COLO829 (cell line): ENCODE results near the gene ARMH4.

Experiments used
- DNase-seq: peaks from one replicate; pipeline ENCODE4 v3.0.0; 2012; ENCODE audit warnings: low spot score

Gene ARMH4, protein sequence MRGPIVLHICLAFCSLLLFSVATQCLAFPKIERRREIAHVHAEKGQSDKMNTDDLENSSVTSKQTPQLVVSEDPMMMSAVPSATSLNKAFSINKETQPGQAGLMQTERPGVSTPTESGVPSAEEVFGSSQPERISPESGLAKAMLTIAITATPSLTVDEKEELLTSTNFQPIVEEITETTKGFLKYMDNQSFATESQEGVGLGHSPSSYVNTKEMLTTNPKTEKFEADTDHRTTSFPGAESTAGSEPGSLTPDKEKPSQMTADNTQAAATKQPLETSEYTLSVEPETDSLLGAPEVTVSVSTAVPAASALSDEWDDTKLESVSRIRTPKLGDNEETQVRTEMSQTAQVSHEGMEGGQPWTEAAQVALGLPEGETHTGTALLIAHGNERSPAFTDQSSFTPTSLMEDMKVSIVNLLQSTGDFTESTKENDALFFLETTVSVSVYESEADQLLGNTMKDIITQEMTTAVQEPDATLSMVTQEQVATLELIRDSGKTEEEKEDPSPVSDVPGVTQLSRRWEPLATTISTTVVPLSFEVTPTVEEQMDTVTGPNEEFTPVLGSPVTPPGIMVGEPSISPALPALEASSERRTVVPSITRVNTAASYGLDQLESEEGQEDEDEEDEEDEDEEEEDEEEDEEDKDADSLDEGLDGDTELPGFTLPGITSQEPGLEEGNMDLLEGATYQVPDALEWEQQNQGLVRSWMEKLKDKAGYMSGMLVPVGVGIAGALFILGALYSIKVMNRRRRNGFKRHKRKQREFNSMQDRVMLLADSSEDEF

DNA sequence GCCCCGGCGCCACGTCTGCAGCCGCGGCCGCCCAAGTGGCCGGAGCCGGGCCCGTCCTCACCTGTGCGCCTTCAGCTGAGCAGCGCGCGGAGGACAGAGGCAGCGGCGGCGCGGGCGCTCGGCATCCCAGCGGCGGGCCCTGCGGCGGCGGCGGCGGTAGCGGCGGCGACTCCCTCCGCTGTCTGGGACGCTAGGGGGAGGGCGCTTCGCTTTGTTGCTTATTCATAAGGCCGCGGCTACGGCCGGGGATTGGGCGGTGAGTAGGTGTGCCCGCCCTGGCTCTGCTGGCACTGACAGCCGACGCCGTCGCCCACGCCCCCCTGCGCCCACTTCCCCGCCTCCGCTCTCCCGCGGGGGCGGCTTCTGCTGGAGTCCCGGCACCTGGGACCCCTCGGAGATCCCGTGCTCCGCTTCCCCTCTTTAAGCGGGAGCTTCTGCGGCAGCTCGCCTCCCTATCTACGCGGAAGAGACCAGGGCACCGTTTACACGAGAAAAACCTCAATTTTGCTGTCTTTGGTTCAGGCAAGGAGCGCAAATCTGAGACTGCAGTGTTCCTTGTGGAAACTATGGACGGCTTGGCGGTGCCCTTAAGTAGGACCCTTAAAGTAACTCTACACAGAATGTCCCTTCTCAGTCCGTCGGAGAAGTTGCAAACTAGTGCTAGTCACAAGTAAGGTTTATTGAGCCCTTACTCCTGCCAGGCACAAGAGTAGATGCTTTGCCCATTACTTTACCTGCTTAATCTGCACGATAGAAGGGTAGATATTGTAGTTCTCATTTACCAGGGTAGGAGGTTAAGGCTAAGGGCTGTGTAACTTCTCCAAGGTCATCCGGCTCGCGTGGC, at the start of gene ARMH4:
TSS of gene ARMH4 (minus strand) at position 200 of the 844 bp plus-strand sequence. CDS start 12,855 bp downstream, outside the sequence.
- DNase-seq, result peak; percentile 29

DNA sequence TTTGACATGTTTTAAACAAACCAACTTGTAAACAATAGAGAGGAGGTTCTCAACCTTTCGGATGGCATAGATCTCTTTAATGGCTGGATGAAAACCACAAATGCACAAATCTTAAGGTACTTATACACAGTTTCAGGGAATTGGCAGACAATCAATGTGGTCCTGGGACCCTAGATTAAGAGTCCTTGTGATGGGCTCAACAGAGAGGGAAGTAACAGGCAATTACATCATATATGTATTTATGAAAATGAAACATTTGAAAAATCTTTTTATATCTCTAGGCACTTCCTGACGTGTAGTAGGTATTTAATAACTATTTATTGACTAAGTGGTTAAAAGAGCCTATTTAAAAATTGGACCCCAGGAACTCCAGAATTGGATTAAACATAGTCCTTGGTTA, 48.8 kb upstream of the ARMH4 start:
- DNase-seq, result no peak

DNA sequence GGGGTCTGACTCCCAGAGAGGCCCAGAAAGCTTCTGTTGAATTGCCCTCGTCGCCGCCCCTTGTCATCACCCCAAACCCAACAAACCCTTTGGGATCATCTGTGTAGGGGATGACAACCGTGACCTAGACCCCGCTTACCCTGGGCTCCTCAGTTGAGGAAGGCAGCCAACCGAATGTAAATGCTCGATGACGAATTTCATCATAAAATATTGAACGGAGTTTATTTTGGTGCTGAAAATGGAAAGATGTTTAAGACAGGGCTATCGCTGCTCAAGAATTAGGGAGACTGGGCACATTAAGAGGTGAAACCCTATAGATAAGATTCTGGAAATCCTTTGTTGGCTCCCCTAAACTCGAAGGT, 48.4 kb upstream of the ARMH4 start:
- no peak for DNase-seq

DNA sequence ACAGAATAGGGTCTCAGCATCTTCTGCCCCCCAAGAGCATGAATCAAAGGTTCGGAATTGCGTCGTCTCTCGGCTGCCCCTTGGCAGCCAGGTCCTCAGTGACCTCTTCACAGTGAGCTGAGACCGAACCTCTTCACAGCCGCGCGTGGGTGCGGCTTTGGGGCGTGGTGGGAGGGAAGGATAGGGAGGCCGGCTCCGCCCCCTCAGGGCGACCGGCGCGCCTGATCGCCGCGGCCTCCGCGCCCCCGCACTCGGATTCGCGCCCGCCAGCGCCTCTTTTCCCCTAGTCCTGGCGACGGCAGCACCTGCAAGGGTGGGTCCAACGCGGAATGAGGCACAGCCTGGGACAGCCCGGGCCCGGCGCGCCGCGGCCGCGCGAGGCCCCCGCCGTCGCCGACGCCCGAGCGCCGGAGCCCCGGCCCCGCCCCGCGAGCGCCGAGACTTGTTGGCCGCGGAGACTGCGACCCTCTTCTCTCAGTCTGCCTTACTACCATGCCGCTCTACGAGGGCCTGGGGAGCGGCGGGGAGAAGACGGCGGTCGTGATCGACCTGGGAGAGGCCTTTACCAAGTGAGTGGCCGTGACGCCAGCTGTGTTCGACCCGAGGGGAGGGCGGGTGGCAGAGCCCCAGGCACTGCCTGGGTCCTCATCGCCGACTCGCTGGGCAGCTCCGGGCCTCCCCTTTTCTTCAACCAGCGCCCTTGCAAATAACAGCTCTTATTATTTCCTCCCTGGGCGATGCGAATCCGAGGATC, 47.9 kb upstream of the ARMH4 start, which contains the start of gene ACTR10:
TSS of gene ACTR10 (plus strand) at position 424 of the 754 bp plus-strand sequence. CDS start at position 493, 69 bp downstream.
- DNase-seq, result peak; percentile 66

DNA sequence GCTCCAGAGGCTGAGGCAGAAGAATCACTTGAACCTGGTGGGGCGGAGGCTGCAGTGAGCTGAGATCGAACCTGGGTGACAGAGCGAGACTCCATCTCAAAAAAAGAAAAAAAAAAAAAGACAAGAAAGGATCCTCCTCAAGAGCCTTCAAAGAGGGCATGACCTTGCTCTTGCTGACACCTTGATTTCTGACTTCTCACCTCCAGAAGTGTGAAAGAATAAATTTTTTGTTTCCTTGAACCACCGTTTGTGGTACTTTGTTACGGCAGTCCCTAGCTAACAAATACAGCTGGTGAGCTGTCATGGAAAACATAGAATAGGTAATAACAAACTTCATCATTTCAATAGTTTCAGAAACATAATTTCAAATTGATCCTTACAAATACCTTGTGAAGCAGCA, 46.1 kb upstream of the ARMH4 start:
- no peak for DNase-seq

DNA sequence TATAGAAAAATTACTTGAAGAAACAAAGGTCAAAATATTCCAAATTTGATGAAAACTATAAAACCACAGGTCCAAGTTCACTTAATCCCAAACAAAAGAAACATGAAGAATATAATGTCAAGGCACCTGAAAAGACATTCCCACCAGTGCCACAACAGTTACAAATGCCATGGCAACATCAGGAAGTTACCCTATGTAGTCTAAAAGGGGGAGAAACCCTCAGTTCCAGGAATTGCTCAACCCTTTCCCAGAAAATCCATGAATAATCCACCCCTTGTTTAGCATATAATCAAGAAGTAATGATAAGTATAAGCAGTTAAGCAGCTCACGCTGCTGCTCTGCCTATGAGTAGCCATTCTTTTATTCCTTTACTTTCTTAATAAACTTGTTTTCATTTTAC, 44.2 kb upstream of the ARMH4 start:
- no peak for DNase-seq

DNA sequence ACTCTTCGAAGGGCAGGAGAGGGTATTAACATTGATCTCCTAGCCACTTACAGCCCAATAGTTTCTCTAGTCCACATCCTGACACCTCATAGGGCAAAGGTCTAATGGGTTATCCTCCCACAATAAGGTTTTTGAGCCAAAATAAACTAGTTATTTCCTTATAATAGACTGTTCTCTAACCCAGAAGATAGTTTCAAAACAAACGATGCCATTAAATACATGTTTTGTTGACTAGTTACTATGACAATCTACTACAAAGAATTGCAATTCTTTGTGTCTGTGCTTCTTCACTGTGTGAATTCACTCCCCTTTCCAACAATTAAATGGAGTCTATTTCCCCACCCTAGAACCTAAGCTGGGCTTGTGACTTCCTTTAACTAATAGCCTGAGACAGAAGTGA, 41.5 kb upstream of the ARMH4 start:
- no peak for DNase-seq

DNA sequence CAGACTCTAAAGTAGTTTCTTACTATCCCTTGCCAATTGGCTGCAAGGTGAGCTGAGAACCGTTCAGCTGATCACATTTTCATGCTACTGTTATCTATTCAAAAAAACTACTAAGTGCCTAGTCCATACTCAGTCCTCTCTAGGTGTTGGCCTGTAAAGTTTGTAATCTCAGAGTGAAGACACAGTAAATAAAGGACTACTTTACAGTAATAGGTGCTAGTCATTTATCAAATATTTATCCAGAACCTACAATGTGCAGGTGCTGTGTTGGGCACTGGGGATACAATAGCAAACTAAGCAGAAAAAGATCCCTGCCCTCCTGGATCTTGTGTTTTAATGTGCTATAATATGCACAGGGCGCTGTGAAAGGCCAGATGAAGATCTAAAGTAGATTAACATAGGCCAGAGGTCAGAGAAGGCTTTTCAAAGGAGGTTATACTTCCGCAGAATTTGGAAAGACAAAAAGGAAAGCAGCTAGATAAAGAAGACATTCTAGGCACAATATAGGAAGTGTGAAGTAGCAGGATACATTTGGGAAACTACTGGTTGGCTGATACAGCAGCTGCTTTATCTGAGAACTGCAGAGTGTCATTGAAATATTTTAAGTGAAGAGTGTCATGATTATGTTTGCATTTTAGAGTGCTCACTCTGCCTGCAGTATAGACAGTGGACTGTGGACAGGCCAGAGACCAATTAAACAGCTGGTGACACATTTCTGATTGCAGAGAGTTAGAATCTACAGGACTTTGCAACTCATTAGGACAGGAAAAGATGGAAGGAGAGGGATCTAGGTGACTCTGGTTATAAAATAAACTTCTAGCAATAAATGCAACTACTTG, 40.0 kb upstream of the ARMH4 start:
- DNase-seq, result no peak

DNA sequence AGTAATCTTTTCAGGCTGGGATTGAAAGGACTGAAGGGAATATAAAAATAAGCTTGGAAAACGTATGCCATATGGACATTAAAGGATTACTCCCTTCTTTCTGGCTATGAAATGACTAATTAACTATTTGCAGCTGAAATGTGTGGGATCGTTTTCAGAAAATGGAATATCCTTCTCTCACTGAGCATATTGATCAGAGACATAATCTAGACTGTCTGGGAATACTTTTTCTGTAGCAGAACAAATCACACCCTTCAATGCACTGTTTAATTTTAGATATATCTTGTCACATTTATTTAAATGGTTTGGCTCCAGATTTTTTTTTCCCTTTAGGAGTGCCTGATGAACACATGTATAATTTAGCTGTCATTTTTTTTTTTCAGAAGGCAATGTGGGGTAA, 37.2 kb upstream of the ARMH4 start:
- no peak for DNase-seq

DNA sequence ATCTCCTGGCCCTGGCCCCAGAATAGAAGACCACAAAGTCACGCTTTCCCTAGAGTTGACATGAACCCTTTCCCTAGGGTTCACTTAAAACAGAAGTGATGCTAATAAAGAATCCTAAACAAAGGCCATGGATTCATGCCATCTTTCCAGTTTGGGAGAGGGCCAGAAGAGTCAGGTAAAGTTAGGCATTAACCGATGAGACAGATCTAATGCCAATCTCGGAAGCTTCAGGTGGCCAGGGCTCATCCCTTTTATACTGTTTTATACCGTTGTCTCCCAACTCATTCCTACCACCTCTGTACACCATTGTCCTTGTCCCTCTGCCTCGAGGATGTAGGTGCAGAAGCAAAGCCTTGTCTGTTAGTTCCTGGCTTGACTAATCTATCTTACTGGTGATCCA, 25.1 kb upstream of the ARMH4 start:
- DNase-seq, result no peak

DNA sequence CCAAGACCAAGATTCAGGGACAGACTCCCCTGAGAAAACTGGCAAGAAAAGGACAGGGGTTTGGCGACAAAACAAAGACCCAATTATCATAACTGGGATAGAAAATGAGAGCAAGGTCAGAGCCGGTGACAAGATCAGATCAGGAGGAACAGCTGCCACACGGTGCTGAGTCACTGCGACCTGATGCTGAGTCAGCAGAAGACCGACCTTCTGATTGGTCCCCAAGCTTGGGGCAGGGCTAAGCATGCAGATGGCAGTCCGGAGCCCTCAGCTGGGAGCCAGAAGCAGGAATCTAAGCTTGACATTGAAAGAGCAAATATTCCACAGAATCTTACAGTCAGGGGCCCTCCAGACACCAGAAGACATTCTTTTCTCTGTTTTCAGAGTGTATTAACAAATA, 19.1 kb upstream of the ARMH4 start:
- peak; percentile 96 for DNase-seq

DNA sequence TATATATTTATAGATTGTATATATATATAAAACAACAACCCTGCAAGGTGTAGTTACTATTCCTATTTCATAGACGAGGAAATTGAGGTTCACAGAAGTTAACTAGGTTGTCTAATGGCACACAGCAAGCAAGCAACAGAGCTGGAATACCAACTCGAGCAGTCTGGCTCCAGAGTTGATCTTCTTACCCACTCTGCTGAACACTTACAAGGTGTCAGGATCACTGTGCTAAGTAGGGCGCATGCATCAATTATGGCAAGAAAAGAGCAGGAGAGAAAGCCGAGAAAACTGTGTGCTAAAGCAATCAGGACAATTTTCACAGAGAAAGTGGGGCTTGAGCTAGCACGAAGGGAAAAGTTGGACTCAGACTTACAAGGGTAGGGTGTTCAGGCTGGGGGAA, 15.9 kb upstream of the ARMH4 start:
- DNase-seq, result no peak

DNA sequence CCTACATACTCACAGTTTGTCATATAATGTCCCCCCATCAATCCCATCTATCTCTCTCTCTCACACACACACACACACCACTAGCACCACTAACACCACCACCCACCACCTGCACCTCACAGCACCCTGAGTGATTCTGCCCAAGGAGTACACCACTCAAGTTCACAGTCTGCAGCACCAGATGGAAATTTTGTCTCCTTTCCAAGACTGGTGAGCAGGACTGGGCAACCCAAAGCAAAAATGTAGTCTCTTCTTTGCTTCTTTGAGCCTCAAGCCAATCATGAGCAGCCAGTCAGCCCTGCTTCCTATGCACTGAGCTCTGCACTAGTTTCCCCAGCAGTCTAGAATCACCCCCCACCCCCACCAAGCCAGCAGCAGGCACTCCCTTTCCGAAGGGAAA, 15.0 kb upstream of the ARMH4 start:
- no peak for DNase-seq

DNA sequence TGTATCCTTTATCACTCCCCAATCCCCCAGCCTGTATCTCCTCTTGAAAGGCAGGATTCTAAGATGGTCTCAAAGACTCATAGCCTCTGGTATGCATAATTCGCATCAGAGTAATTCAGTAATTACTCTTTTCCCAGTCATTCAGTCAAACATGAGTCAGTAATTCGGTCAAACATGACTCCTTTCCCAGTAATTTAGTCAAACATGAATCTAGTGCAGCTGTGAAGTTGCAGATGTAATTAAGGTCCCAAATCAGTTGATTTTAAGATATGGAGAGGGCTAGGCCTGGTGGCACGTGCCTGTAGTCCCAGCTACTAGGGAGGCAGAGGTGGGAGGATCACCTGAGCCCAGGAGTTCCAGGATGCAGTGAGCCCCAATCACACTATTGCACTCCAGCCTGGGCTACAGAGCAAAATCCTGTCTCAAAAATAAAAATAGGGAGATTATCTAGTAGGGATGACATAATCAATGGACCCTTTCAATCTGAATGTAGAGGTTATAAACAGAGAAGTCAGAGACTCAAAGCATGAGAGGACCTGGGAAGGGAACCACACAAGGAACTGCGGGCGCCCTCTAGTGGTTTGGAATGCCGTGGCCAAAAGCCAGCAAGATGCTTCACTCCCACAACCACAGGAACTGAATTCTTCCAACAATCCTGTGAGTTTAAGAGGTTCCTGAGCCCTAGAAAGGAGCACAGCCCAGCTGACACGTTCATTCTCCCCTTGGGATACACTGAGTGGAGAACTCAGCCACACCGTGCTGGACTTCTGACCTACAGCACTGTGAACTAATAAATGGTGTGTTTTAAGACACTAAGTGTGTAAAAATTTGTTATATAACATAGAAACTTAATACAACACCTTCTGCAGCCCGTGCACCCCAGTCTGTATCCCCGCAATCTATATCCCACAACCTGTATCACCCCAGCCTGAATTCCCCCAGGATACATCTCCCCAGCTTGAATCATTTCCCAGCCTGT, 14.3 kb upstream of the ARMH4 start:
- peak; percentile 78 for DNase-seq

DNA sequence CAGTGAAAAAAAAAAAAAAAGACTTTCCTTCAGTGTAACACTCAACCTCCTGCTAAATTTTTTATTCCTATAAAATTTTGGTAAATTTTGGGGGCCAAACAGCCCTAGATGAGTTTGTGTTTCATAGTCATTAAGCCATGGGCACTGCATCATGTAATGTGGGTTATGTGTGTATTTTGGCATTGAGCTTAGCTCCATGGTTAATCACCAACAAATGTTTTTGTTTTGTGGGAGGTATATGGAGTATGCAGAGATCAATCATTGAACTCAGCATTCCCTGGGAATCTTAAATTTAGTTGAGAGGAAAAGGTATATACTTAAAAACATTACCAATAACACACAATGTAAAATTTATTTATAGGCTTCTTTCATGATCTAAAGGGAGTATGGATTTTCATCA, 8.5 kb upstream of the ARMH4 start:
- DNase-seq, result no peak

DNA sequence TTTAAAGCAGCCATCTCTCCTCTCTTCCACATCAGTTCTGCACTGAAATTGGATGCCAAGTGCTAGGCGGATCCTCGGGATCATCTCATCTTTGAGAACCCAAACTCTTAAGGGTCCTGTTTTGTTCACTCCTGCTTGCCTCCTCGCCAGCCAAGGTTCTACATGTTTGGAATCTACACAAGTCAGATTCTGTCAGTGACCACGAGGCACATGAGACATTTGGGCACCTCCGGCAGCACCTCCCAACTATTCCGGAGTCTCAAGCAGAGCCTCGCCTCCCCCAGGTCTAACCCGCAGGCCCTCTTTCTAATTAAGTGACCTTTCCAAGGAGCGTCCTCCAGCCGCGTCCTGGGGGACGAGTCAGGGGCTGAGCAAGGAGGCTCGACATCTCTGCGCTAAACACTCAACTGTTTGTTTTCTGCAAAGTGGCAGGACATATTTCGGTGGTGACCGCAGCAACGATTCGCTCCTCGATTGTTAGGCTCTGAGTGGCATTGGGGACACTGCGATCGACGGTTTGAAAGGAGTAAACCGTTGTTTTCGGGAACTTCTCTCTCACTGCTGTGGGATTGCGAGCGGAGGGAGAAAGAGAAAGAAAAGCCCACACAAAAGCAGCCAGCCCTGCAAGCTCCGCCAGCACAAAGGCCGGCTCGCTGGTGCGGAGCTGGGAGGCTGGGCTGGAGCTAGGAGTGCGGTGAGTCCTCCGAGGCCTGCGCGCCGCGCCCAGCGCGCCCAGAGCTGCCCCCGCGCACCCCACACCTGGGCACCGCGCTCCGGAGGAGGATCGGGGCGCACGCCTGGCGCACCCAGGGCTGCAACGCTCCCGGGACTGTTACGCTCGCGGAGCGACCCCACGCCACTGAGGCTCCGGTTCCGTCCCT, 640 bp downstream of the ARMH4 start:
- no peak for DNase-seq

DNA sequence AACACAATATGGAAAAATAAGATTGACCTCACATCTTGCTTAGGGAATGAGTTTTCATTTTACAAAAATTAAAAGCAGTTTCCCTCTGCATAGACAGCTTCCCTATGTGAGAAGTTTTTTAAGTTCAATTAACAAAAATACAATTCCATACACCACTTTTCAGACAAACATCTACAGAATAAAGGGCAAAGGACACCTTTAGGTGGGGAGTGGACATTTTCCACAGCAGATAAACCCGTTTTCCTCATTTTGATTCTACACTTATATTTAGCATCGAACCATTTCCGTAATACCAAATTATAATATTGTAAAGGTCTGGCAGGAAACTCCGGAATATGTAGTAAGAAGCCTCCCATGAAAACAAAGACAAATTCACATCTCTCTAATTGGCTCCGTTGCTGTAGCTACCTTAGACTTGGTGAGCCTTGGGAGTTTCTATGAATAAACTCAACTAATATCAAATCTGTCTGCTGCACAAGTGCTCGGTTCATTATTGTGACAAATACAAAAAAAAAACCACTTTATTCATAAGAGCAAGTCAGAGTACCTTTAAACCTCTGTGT, 1.7 kb downstream of the ARMH4 start:
- DNase-seq, result no peak

DNA sequence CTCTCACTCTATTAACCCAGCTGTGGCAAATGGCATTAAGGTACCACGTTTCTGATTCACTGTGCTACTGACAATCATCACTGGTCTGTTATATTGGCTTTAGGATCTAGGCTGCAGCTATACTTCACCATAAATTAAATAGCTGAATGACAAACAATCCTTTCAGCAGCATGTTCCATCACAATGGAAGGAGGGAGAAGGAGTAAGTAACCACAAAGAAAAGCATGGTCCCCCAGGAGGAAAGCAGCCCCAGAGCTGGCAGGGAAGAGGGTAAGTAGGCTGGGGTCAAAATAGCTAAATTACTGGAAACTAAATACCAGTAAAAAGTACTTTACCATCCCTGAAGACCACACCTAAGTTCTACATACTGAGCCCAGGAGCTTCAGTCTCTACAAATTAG, 2.8 kb downstream of the ARMH4 start:
- no peak for DNase-seq
